H9 (cell line): Measurements from ENCODE around the gene SLX4. TPM values are rescaled to one million over a fixed set of nuclear protein-coding genes. Genes with fewer than 3 reads are reported as not detected.

ENCODE experiments used
- DNase-seq: peaks from one replicate; pipeline ENCODE4 v3.0.0-alpha.2; 2017
- H2AFZ ChIP-seq: one replicate; pipeline ENCODE4 v1.6.1; 2013; ENCODE audit warnings: mild to moderate bottlenecking, low read length, control low read depth, moderate library complexity
- H2AK5ac ChIP-seq: 2 replicates; pipeline ENCODE4 v1.6.1; 2013; ENCODE audit warnings: low read length, control low read depth, mixed read lengths; ENCODE audit not compliant: insufficient read length
- H2BK120ac ChIP-seq: one replicate; pipeline ENCODE4 v1.6.1; 2013; ENCODE audit warnings: low read depth, mild to moderate bottlenecking, low read length, control low read depth, inconsistent platforms; ENCODE audit not compliant: poor library complexity, severe bottlenecking
- H2BK12ac ChIP-seq: 2 replicates; pipeline ENCODE4 v1.6.1; 2013; ENCODE audit warnings: low read length, control low read depth, mixed read lengths, low read depth; ENCODE audit not compliant: insufficient read length
- H2BK15ac ChIP-seq: 2 replicates; pipeline ENCODE4 v1.6.1; 2013; ENCODE audit warnings: low read depth, low read length, control low read depth
- H2BK20ac ChIP-seq: one replicate; pipeline ENCODE4 v1.6.1; 2013; ENCODE audit warnings: low read depth, mild to moderate bottlenecking, low read length, control low read depth, inconsistent platforms; ENCODE audit not compliant: poor library complexity, severe bottlenecking
- H2BK5ac ChIP-seq: 2 replicates; pipeline ENCODE4 v1.6.1; 2013; ENCODE audit warnings: low read length, control low read depth, mixed read lengths; ENCODE audit not compliant: insufficient read length
- H3K14ac ChIP-seq: 2 replicates; pipeline ENCODE4 v1.6.1; 2013; ENCODE audit warnings: low read length, control low read depth; ENCODE audit not compliant: insufficient read depth
- H3K18ac ChIP-seq: 2 replicates; pipeline ENCODE4 v1.6.1; 2013; ENCODE audit warnings: low read depth, mild to moderate bottlenecking, mixed read lengths, low read length, control low read depth; ENCODE audit not compliant: insufficient read length
- H3K23ac ChIP-seq: 2 replicates; pipeline ENCODE4 v1.6.1; 2013; ENCODE audit warnings: low read length, control low read depth, mixed read lengths, low read depth; ENCODE audit not compliant: insufficient read length
- H3K23me2 ChIP-seq: 2 replicates; pipeline ENCODE4 v1.6.1; 2013; ENCODE audit warnings: low read depth, mild to moderate bottlenecking, mixed read lengths, low read length, control low read depth; ENCODE audit not compliant: insufficient read length, poor library complexity, severe bottlenecking
- H3K27ac ChIP-seq: 2 replicates; pipeline ENCODE4 v1.5.1; 2013; ENCODE audit warnings: low read length, control low read depth, mixed read lengths, low read depth; ENCODE audit not compliant: insufficient read length
- H3K27me3 ChIP-seq: 2 replicates; pipeline ENCODE4 v1.6.1; 2013; ENCODE audit warnings: low read length, control low read depth, inconsistent platforms; ENCODE audit not compliant: insufficient read depth
- H3K4ac ChIP-seq: 2 replicates; pipeline ENCODE4 v1.6.1; 2013; ENCODE audit warnings: low read depth, mild to moderate bottlenecking, control low read depth, inconsistent platforms, low read length, moderate library complexity
- H3K4me1 ChIP-seq: 2 replicates; pipeline ENCODE4 v1.6.1; 2013; ENCODE audit warnings: low read length, control low read depth, inconsistent platforms; ENCODE audit not compliant: insufficient read depth
- H3K4me2 ChIP-seq: 2 replicates; pipeline ENCODE4 v1.6.1; 2013; ENCODE audit warnings: low read length, control low read depth, mixed read lengths; ENCODE audit not compliant: insufficient read length, insufficient read depth
- H3K56ac ChIP-seq: 2 replicates; pipeline ENCODE4 v1.6.1; 2013; ENCODE audit warnings: low read depth, mild to moderate bottlenecking, mixed read lengths, low read length, control low read depth; ENCODE audit not compliant: insufficient read length
- H3K79me1 ChIP-seq: 2 replicates; pipeline ENCODE4 v1.6.1; 2013; ENCODE audit warnings: low read depth, mild to moderate bottlenecking, moderate library complexity, low read length, control low read depth, inconsistent platforms; ENCODE audit not compliant: insufficient read depth, poor library complexity, severe bottlenecking
- H3K79me2 ChIP-seq: 2 replicates; pipeline ENCODE4 v1.6.1; 2013; ENCODE audit warnings: low read length, control low read depth, inconsistent platforms; ENCODE audit not compliant: insufficient read depth
- H3K9ac ChIP-seq: 2 replicates; pipeline ENCODE4 v1.6.1; 2013; ENCODE audit warnings: low read length, control low read depth, mixed read lengths; ENCODE audit not compliant: insufficient read length; ENCODE audit errors: extremely low read depth
- H3K9me3 ChIP-seq: one replicate; pipeline ENCODE4 v1.6.1; 2013; ENCODE audit warnings: low read depth, low read length, inconsistent platforms; ENCODE audit not compliant: control insufficient read depth
- H3T11ph ChIP-seq: one replicate; pipeline ENCODE4 v1.6.1; 2013; ENCODE audit warnings: mild to moderate bottlenecking, low read length, control low read depth, inconsistent platforms
- H4K20me1 ChIP-seq: one replicate; pipeline ENCODE4 v1.6.1; 2013; ENCODE audit not compliant: control insufficient read depth, insufficient read length, insufficient read depth
- H4K5ac ChIP-seq: 2 replicates; pipeline ENCODE4 v1.6.1; 2013; ENCODE audit warnings: low read depth, mild to moderate bottlenecking, mixed read lengths, low read length, control low read depth; ENCODE audit not compliant: insufficient read length
- H4K8ac ChIP-seq: replicated peaks from 2 replicates; pipeline ENCODE4 v1.6.1; 2013; ENCODE audit warnings: low read length, control low read depth, mixed read lengths, low read depth; ENCODE audit not compliant: insufficient read length
- H4K91ac ChIP-seq: 2 replicates; pipeline ENCODE4 v1.6.1; 2013; ENCODE audit warnings: low read depth, mild to moderate bottlenecking, moderate library complexity, mixed read lengths, low read length, control low read depth; ENCODE audit not compliant: insufficient read length
- H3K27ac Mint-ChIP-seq, 3 experiments: 2 replicates in 2 of 3; 3 replicates in 1 of 3; pipeline ENCODE4 v1.8.0; 2020 to 2021; ENCODE audit warnings: mixed read lengths in 3 of 3, mild to moderate bottlenecking in 1 of 3, moderate library complexity in 1 of 3
- H3K27me3 Mint-ChIP-seq: 2 replicates; pipeline ENCODE4 v1.8.0; 2021; ENCODE audit warnings: low read depth, mild to moderate bottlenecking, moderate library complexity, mixed read lengths
- H3K36me3 Mint-ChIP-seq, 3 experiments: 2 replicates in 2 of 3; 3 replicates in 1 of 3; pipeline ENCODE4 v1.8.0; 2020 to 2021; ENCODE audit warnings: low read depth in 3 of 3, mixed read lengths in 3 of 3; ENCODE audit not compliant: insufficient read depth in 1 of 3
- H3K4me1 Mint-ChIP-seq, 2 experiments: 2 replicates each; pipeline ENCODE4 v1.8.0; 2020; ENCODE audit warnings: mixed read lengths in 2 of 2
- H3K4me3 Mint-ChIP-seq, 2 experiments: 2 replicates in 1 of 2; 3 replicates in 1 of 2; pipeline ENCODE4 v1.8.0; 2020 to 2021; ENCODE audit warnings: mild to moderate bottlenecking in 2 of 2, mixed read lengths in 2 of 2, moderate library complexity in 1 of 2
- H3K9me3 Mint-ChIP-seq, 2 experiments: 2 replicates in 1 of 2; 3 replicates in 1 of 2; pipeline ENCODE4 v1.8.0; 2020; ENCODE audit warnings: mild to moderate bottlenecking in 2 of 2, mixed read lengths in 2 of 2, moderate library complexity in 1 of 2
- CTCF ChIP-seq: fragments of 200-600 bp; sonication (generic); conservative IDR thresholded peaks from 3 replicates; pipeline ENCODE4 v1.8.0; 2021; ENCODE audit warnings: antibody characterized with exemption, mild to moderate bottlenecking
- WGBS: extraction: QIAGEN DNeasy Blood & Tissue Kit; methylation state at CpG from one replicate; pipeline ENCODE4 v1.1.7; 2013; ENCODE audit warnings: missing lambda C conversion rate, low lambda C conversion rate, mixed read lengths; ENCODE audit not compliant: insufficient read length; ENCODE audit errors: extremely low coverage; 5-methylcytosine and 5-hydroxymethylcytosine counted together
- total RNA-seq: library from RNA; stranded (reverse); gene quantifications from 2 replicates; pipeline ENCODE4 v1.2.1, GENCODE V29; 2021

The SLX4 gene
- total RNA-seq, 1 experiment from 2014 or later, result 9.9 TPM

- H4K20me1 ChIP-seq, result no peaks in the 10 kb centered on the region
Observed at GRCh38 chr16:3546986-3547682, 64.3 kb downstream of the SLX4 start.

More at GRCh38 chr16:3546986-3547682, 64.3 kb downstream of the SLX4 start:
- DNase-seq, result no peak
- no peak overlapping the region for H3K14ac ChIP-seq
- H2AK5ac ChIP-seq, result no peak overlapping the region
- no peak overlapping the region for H4K8ac ChIP-seq
- H2BK15ac ChIP-seq, result no peak overlapping the region
- no peak overlapping the region for H3T11ph ChIP-seq
- TF ChIP-seq CTCF, result no peak
- H3K23me2 ChIP-seq, result no peaks in the 10 kb centered on the region
- no peaks in the 10 kb centered on the region for H3K4me1 ChIP-seq
- peaks cover 0 to 16% (median 9%) of the 10 kb centered on the region in 3 experiments; a peak in 4 of 7 replicates for H3K36me3 Mint-ChIP-seq
- H3K4me1 Mint-ChIP-seq, result peaks cover 14 to 15% of the 10 kb centered on the region in 2 experiments
- no peak overlapping the region for H3K27ac Mint-ChIP-seq
- H2BK5ac ChIP-seq, result no peak overlapping the region
- WGBS, result no CpG with 5 or more reads among the region's 15 CpGs
- no peaks in the 10 kb centered on the region for H3K79me1 ChIP-seq
- H3K79me2 ChIP-seq, result no peaks in the 10 kb centered on the region
- no peak overlapping the region for H2BK20ac ChIP-seq
- H4K91ac ChIP-seq, result no peak overlapping the region
- H3K4me2 ChIP-seq, result no peak overlapping the region
- H3K9ac ChIP-seq, result no peak overlapping the region
- H3K4ac ChIP-seq, result no peak overlapping the region
- H2BK120ac ChIP-seq, result no peak overlapping the region
- H2AFZ ChIP-seq, result no peak overlapping the region
- no peak overlapping the region for H3K23ac ChIP-seq
- H3K9me3 Mint-ChIP-seq, result peaks cover 4 to 6% of the 10 kb centered on the region in 2 experiments; a peak in 3 of 5 replicates
- no peak overlapping the region for H3K56ac ChIP-seq
- H3K27me3 Mint-ChIP-seq, result peaks cover 40% of the 10 kb centered on the region
- no peak overlapping the region for H3K4me3 Mint-ChIP-seq
- H3K9me3 ChIP-seq, result no peaks in the 10 kb centered on the region
- H3K27ac ChIP-seq, result no peak overlapping the region
- H4K5ac ChIP-seq, result no peak overlapping the region
- H3K27me3 ChIP-seq, result no peaks in the 10 kb centered on the region
- no peak overlapping the region for H2BK12ac ChIP-seq
- no peak overlapping the region for H3K18ac ChIP-seq
